Mesenchymal stem cell (in vitro differentiated cells and primary cell): Measurements from ENCODE around the gene SERTAD1.

Source experiments
- DNase-seq: peaks from one replicate; pipeline ENCODE4 v3.0.0-alpha.2; 2013
- H2AFZ ChIP-seq: one replicate; pipeline ENCODE4 v1.6.1; 2013; ENCODE audit warnings: low read depth, mild to moderate bottlenecking, control low read depth, inconsistent platforms, low read length, moderate library complexity
- H2AK5ac ChIP-seq: 2 replicates; pipeline ENCODE4 v1.6.1; 2013; ENCODE audit warnings: low read length, moderate library complexity, mild to moderate bottlenecking, inconsistent platforms; ENCODE audit not compliant: severe bottlenecking
- H2BK120ac ChIP-seq: one replicate; pipeline ENCODE4 v1.6.1; 2013; ENCODE audit warnings: low read depth, mild to moderate bottlenecking, inconsistent platforms, low read length, moderate library complexity
- H2BK12ac ChIP-seq, 2 experiments: one replicate each; pipeline ENCODE4 v1.6.1; 2013; ENCODE audit warnings: inconsistent platforms in 2 of 2, low read length in 2 of 2, mild to moderate bottlenecking in 2 of 2, moderate library complexity in 2 of 2, control low read depth in 1 of 2
- H2BK15ac ChIP-seq: one replicate; pipeline ENCODE4 v1.6.1; 2013; ENCODE audit warnings: mild to moderate bottlenecking, low read depth, inconsistent platforms; ENCODE audit not compliant: poor library complexity, severe bottlenecking
- H2BK5ac ChIP-seq: 2 replicates; pipeline ENCODE4 v1.6.1; 2013; ENCODE audit warnings: low read depth, mild to moderate bottlenecking, low read length, control low read depth, inconsistent platforms; ENCODE audit not compliant: poor library complexity, severe bottlenecking
- H3K14ac ChIP-seq, 2 experiments: one replicate each; pipeline ENCODE4 v1.6.1; 2013; ENCODE audit warnings: inconsistent platforms in 2 of 2, low read length in 2 of 2, control low read depth in 1 of 2, mild to moderate bottlenecking in 1 of 2, moderate library complexity in 1 of 2
- H3K18ac ChIP-seq, 2 experiments: one replicate each; pipeline ENCODE4 v1.6.1; 2013; ENCODE audit warnings: inconsistent platforms in 2 of 2, low read length in 2 of 2, control low read depth in 1 of 2, low read depth in 1 of 2, mild to moderate bottlenecking in 1 of 2
- H3K23ac ChIP-seq, 2 experiments: one replicate each; pipeline ENCODE4 v1.6.1; 2013; ENCODE audit warnings: inconsistent platforms in 2 of 2, low read length in 2 of 2, mild to moderate bottlenecking in 2 of 2, moderate library complexity in 2 of 2, control low read depth in 1 of 2
- H3K27ac ChIP-seq: 2 replicates; pipeline ENCODE4 v1.5.1; 2013; ENCODE audit warnings: mild to moderate bottlenecking, moderate library complexity, low read length, control low read depth, inconsistent platforms; ENCODE audit not compliant: poor library complexity, severe bottlenecking
- H3K27me3 ChIP-seq, 2 experiments: 2 replicates each; pipeline versions ENCODE4 v1.6.1 to v1.7.0; 2013; ENCODE audit warnings: low read length in 2 of 2, mild to moderate bottlenecking in 2 of 2, moderate library complexity in 2 of 2, control low read depth in 1 of 2, inconsistent platforms in 1 of 2; ENCODE audit not compliant: control insufficient read depth in 1 of 2, insufficient read depth in 1 of 2
- H3K36me3 ChIP-seq, 2 experiments: 2 replicates each; pipeline versions ENCODE4 v1.6.1 to v1.7.0; 2013; ENCODE audit warnings: low read length in 2 of 2, control low read depth in 1 of 2, inconsistent platforms in 1 of 2, low read depth in 1 of 2, mild to moderate bottlenecking in 1 of 2; ENCODE audit not compliant: insufficient read depth in 2 of 2, control insufficient read depth in 1 of 2
- H3K4ac ChIP-seq, 2 experiments: one replicate each; pipeline ENCODE4 v1.6.1; 2013; ENCODE audit warnings: inconsistent platforms in 2 of 2, low read length in 2 of 2, mild to moderate bottlenecking in 2 of 2, moderate library complexity in 2 of 2, control low read depth in 1 of 2, low read depth in 1 of 2
- H3K4me1 ChIP-seq: 2 replicates; pipeline ENCODE4 v1.6.1; 2013; ENCODE audit warnings: low read depth, low read length, control low read depth; ENCODE audit not compliant: control insufficient read depth, insufficient read depth
- H3K4me2 ChIP-seq: 2 replicates; pipeline ENCODE4 v1.6.1; 2013; ENCODE audit warnings: low read length, mild to moderate bottlenecking, inconsistent platforms; ENCODE audit not compliant: poor library complexity, severe bottlenecking
- H3K4me3 ChIP-seq, 2 experiments: 2 replicates each; pipeline versions ENCODE4 v1.5.1 to v1.7.0; 2013; ENCODE audit warnings: low read length in 2 of 2, mild to moderate bottlenecking in 2 of 2, control low read depth in 1 of 2, low read depth in 1 of 2; ENCODE audit not compliant: insufficient read depth in 1 of 2
- H3K79me1 ChIP-seq: replicated peaks from 2 replicates; pipeline ENCODE4 v1.6.1; 2013; ENCODE audit warnings: mild to moderate bottlenecking, control low read depth, low read length, inconsistent platforms; ENCODE audit not compliant: poor library complexity, severe bottlenecking
- H3K9ac ChIP-seq: 2 replicates; pipeline ENCODE4 v1.7.0; 2013; ENCODE audit warnings: mild to moderate bottlenecking, low read length, moderate library complexity
- H3K9me3 ChIP-seq: 2 replicates; pipeline ENCODE4 v1.7.0; 2013; ENCODE audit warnings: mild to moderate bottlenecking, low read length; ENCODE audit not compliant: control insufficient read depth
- H4K8ac ChIP-seq: one replicate; pipeline ENCODE4 v1.6.1; 2013; ENCODE audit warnings: inconsistent platforms, mild to moderate bottlenecking, low read length, moderate library complexity
- H4K91ac ChIP-seq: one replicate; pipeline ENCODE4 v1.6.1; 2013; ENCODE audit warnings: mild to moderate bottlenecking, low read length, inconsistent platforms
- WGBS: methylation state at CpG from one replicate; pipeline ENCODE4 v1.1.7; 2013; ENCODE audit warnings: mixed read lengths; 5-methylcytosine and 5-hydroxymethylcytosine counted together

Gene SERTAD1

GRCh38 chr19:40396886-40397567 is 28.8 kb downstream of the SERTAD1 start:
- Histone ChIP-seq H3K36me3 (peaks cover 0 to 13% of the 10 kb centered on the region in 2 experiments), H2AFZ (no peak overlapping the region), H3K4me3 (no peak overlapping the region), H3K18ac (no peak overlapping the region), H2BK5ac (no peak overlapping the region), H3K27me3 (peaks cover 2 to 10% of the 10 kb centered on the region in 2 experiments), H2BK12ac (no peak overlapping the region), H3K4ac (no peak overlapping the region), H3K4me2 (no peak overlapping the region), H3K9me3 (no peaks in the 10 kb centered on the region), H4K8ac (no peak overlapping the region), H3K79me1 (peaks cover 1% of the 10 kb centered on the region), H3K23ac (no peak overlapping the region), H2BK120ac (no peak overlapping the region), H4K91ac (no peak overlapping the region), H3K4me1 (peaks cover 10% of the 10 kb centered on the region), H2BK15ac (no peak overlapping the region), H3K14ac (no peak overlapping the region), H3K9ac (no peak overlapping the region), H3K27ac (no peak overlapping the region), H2AK5ac (no peak overlapping the region)
- DNase-seq = no peak
- WGBS = 91% methylated on average over 20 of the region's 20 CpGs

- Histone ChIP-seq H3K4me1 (peaks cover 10% of the 10 kb centered on the region), H2BK5ac (no peak overlapping the region), H3K23ac (no peak overlapping the region), H3K9ac (no peak overlapping the region), H3K27me3 (peaks cover 2 to 10% of the 10 kb centered on the region in 2 experiments), H3K79me1 (peaks cover 1% of the 10 kb centered on the region), H4K91ac (no peak overlapping the region), H2BK12ac (no peak overlapping the region), H3K4me2 (no peak overlapping the region), H3K4ac (no peak overlapping the region), H4K8ac (peak overlapping the region; percentile 4), H3K14ac (peak overlapping the region in 1 of 2 experiments; percentile 63), H3K18ac (no peak overlapping the region), H2BK120ac (no peak overlapping the region), H2AFZ (no peak overlapping the region), H2AK5ac (no peak overlapping the region), H3K4me3 (no peak overlapping the region), H2BK15ac (no peak overlapping the region), H3K36me3 (peaks cover 0 to 13% of the 10 kb centered on the region in 2 experiments), H3K9me3 (no peaks in the 10 kb centered on the region), H3K27ac (no peak overlapping the region)
- 89% methylated on average over 14 of the region's 14 CpGs for WGBS
- DNase-seq = no peak
Measured at GRCh38 chr19:40395956-40396355, 29.8 kb downstream of the SERTAD1 start.

- Histone ChIP-seq H2BK12ac (no peak overlapping the region), H4K8ac (no peak overlapping the region), H3K4me1 (peaks cover 10% of the 10 kb centered on the region), H3K79me1 (no peaks in the 10 kb centered on the region), H2BK15ac (no peak overlapping the region), H2AFZ (no peak overlapping the region), H3K4ac (no peak overlapping the region), H3K27ac (no peak overlapping the region), H3K27me3 (peaks cover 2 to 10% of the 10 kb centered on the region in 2 experiments), H3K4me2 (no peak overlapping the region), H2BK120ac (no peak overlapping the region), H4K91ac (peak overlapping the region; percentile 9), H3K18ac (no peak overlapping the region), H2AK5ac (no peak overlapping the region), H3K4me3 (no peak overlapping the region), H3K23ac (no peak overlapping the region), H2BK5ac (no peak overlapping the region), H3K9ac (no peak overlapping the region), H3K14ac (no peak overlapping the region), H3K9me3 (no peaks in the 10 kb centered on the region), H3K36me3 (peaks cover 0 to 13% of the 10 kb centered on the region in 2 experiments)
- WGBS = 85% methylated on average over 12 of the region's 13 CpGs
- DNase-seq = no peak
Measured at GRCh38 chr19:40394816-40395210, 31.0 kb downstream of the SERTAD1 start.

GRCh38 chr19:40393894-40394815 is 31.6 kb downstream of the SERTAD1 start:
- Histone ChIP-seq H2BK5ac (no peak overlapping the region), H3K18ac (no peak overlapping the region), H2AFZ (no peak overlapping the region), H3K27me3 (peaks cover 2 to 10% of the 10 kb centered on the region in 2 experiments), H3K4me2 (no peak overlapping the region), H4K8ac (peak overlapping the region; percentile 36), H4K91ac (peak overlapping the region; percentile 30), H2AK5ac (no peak overlapping the region), H3K36me3 (peaks cover 0 to 13% of the 10 kb centered on the region in 2 experiments), H3K4ac (no peak overlapping the region), H3K14ac (no peak overlapping the region), H3K79me1 (no peaks in the 10 kb centered on the region), H3K23ac (no peak overlapping the region), H3K4me3 (no peak overlapping the region), H3K9me3 (no peaks in the 10 kb centered on the region), H3K27ac (no peak overlapping the region), H2BK15ac (peak overlapping the region; percentile 16), H3K9ac (no peak overlapping the region), H2BK120ac (no peak overlapping the region), H2BK12ac (no peak overlapping the region), H3K4me1 (peaks cover 10% of the 10 kb centered on the region)
- no peak for DNase-seq
- 92% methylated on average over 41 of the region's 41 CpGs for WGBS
